ENCODE results near the gene NEURL1.

Gene NEURL1

DNA sequence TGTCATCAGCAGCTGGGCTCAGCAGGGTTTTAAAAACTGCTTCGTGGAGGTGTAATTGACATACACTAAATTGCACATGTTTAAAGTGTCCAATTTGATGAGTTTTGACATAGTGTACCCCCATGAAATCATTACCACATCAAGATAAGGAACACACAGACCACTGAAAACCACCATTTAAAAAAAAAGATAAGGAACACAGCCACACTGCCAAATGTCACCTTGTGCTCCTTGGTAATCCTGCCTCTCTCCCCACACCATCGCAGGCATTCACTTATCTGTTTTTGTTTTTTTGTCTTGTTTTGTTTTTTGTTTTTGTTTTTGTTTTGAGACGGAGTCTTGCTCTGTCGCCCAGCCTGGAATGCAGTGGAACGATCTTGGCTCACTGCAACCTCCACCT is 75.0 kb downstream of the NEURL1 start:
- Histone ChIP-seq H3K79me2 (ENCODE audit: insufficient read depth, low read length) (no peaks in the 10 kb centered on the region), H3K27me3 (ENCODE audit: insufficient read depth, low read length, poor library complexity, severe bottlenecking) (no peaks in the 10 kb centered on the region), H3F3A (ENCODE audit: low read depth) (no peaks in the 10 kb centered on the region), H3K4me3 (ENCODE audit: low read length, poor library complexity, severe bottlenecking) (no peak overlapping the region), H4K20me1 (ENCODE audit: insufficient read depth, low read length, poor library complexity, severe bottlenecking) (no peaks in the 10 kb centered on the region), H2AFZ (ENCODE audit: low read length) (no peak overlapping the region), H3K9ac (ENCODE audit: low read depth, low read length, poor library complexity, severe bottlenecking) (no peak overlapping the region), H3K4me2 (ENCODE audit: low read depth, low read length, poor library complexity, severe bottlenecking) (no peak overlapping the region), H3K36me3 (ENCODE audit: insufficient read depth, low read length) (no peaks in the 10 kb centered on the region), H3K9me2 (replicated peaks; ENCODE audit: low read depth, low read length) (no peaks in the 10 kb centered on the region), H3K9me3 (ENCODE audit: insufficient read depth, low read depth, low read length) (no peaks in the 10 kb centered on the region), H3K4me1 (ENCODE audit: insufficient read depth, low read length, poor library complexity, severe bottlenecking) (no peaks in the 10 kb centered on the region)
- TF ChIP-seq, protein P1, sequence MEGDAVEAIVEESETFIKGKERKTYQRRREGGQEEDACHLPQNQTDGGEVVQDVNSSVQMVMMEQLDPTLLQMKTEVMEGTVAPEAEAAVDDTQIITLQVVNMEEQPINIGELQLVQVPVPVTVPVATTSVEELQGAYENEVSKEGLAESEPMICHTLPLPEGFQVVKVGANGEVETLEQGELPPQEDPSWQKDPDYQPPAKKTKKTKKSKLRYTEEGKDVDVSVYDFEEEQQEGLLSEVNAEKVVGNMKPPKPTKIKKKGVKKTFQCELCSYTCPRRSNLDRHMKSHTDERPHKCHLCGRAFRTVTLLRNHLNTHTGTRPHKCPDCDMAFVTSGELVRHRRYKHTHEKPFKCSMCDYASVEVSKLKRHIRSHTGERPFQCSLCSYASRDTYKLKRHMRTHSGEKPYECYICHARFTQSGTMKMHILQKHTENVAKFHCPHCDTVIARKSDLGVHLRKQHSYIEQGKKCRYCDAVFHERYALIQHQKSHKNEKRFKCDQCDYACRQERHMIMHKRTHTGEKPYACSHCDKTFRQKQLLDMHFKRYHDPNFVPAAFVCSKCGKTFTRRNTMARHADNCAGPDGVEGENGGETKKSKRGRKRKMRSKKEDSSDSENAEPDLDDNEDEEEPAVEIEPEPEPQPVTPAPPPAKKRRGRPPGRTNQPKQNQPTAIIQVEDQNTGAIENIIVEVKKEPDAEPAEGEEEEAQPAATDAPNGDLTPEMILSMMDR (conservative IDR thresholded peaks at IDR 0.05; ENCODE audit: low read length) = no peak
- no peak for TF ChIP-seq EZH2phosphoT487 (IDR thresholded peaks at IDR 0.05; ENCODE audit: borderline replicate concordance)

DNA sequence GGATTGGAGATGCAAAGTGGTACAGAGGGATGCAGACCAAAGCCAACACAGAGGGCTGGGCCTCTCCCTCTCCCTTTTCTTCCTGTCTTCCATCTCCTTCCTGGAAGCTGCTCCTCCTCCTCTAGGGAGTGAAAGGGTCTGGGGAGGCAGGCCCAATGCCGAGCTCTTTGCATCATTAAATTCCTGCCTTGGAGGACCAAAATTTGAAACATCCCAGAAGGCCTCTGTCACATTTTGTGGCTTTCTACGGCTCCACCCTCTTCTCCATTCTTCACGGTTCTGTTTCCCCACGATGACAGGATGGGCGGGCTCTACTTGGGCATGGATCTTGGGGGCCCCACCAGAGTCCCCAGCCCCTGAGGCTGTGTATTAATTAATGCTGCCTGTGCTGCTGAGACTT is 76.4 kb downstream of the NEURL1 start:
- H3K9me3 ChIP-seq (ENCODE audit: insufficient read depth, low read depth, low read length) = no peaks in the 10 kb centered on the region
- H3K4me3 ChIP-seq (ENCODE audit: low read length, poor library complexity, severe bottlenecking) = no peak overlapping the region
- H2AFZ ChIP-seq (ENCODE audit: low read length) = no peak overlapping the region; the same call in 1 of the 2 replicates
- H3F3A ChIP-seq (ENCODE audit: low read depth) = no peaks in the 10 kb centered on the region
- no peaks in the 10 kb centered on the region for H3K36me3 ChIP-seq (ENCODE audit: insufficient read depth, low read length)
- H3K9me2 ChIP-seq (replicated peaks; ENCODE audit: low read depth, low read length) = no peaks in the 10 kb centered on the region
- no peak overlapping the region for H3K4me2 ChIP-seq (ENCODE audit: low read depth, low read length, poor library complexity, severe bottlenecking)
- no peaks in the 10 kb centered on the region for H3K27me3 ChIP-seq (ENCODE audit: insufficient read depth, low read length, poor library complexity, severe bottlenecking)
- no peaks in the 10 kb centered on the region for H3K4me1 ChIP-seq (ENCODE audit: insufficient read depth, low read length, poor library complexity, severe bottlenecking)
- TF ChIP-seq EZH2phosphoT487 (IDR thresholded peaks at IDR 0.05; ENCODE audit: borderline replicate concordance) = no peak
- TF ChIP-seq, protein P1 (conservative IDR thresholded peaks at IDR 0.05; ENCODE audit: low read length) = no peak
- H4K20me1 ChIP-seq (ENCODE audit: insufficient read depth, low read length, poor library complexity, severe bottlenecking) = no peaks in the 10 kb centered on the region
- no peak overlapping the region for H3K9ac ChIP-seq (ENCODE audit: low read depth, low read length, poor library complexity, severe bottlenecking)
- H3K79me2 ChIP-seq (ENCODE audit: insufficient read depth, low read length) = no peaks in the 10 kb centered on the region

DNA sequence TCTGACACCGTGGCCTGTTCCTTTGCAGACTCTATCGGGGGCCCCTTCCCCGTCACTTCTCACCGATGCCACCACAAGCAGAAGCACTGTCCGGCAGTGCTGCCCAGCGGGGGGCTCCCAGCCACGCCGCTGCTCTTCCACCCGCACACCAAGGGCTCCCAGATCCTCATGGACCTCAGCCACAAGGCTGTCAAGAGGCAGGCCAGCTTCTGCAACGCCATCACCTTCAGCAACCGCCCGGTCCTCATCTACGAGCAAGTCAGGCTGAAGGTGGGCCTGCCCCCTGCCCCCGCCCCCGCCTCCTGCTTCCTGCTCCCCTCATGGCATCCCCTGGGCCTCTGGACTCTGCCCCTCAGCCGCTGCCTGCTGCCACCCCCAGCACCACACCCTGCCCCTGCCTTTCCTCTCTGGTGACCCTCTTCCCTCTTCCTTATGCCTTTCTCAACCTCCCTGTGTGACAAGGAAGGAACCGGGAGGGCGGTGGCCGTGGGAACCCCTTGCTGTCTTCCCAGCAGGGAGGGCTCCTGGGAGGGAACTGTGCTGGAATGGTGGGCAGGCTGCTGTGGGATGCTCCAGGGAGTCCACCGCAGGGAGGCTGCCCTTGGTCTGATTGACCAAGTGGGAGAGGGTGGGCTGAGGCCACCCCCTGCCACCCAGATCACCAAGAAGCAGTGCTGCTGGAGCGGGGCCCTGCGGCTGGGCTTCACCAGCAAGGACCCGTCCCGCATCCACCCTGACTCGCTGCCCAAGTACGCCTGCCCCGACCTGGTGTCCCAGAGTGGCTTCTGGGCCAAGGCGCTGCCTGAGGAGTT is 77.5 kb downstream of the NEURL1 start:
- Histone ChIP-seq H2AFZ (ENCODE audit: low read length) (no peak overlapping the region), H3K9me3 (ENCODE audit: insufficient read depth, low read depth, low read length) (no peaks in the 10 kb centered on the region), H3K79me2 (ENCODE audit: insufficient read depth, low read length) (no peaks in the 10 kb centered on the region), H3K9ac (ENCODE audit: low read depth, low read length, poor library complexity, severe bottlenecking) (no peak overlapping the region), H3K4me1 (ENCODE audit: insufficient read depth, low read length, poor library complexity, severe bottlenecking) (no peaks in the 10 kb centered on the region), H3K36me3 (ENCODE audit: insufficient read depth, low read length) (no peaks in the 10 kb centered on the region), H3K9me2 (replicated peaks; ENCODE audit: low read depth, low read length) (no peaks in the 10 kb centered on the region), H4K20me1 (ENCODE audit: insufficient read depth, low read length, poor library complexity, severe bottlenecking) (no peaks in the 10 kb centered on the region), H3K4me2 (ENCODE audit: low read depth, low read length, poor library complexity, severe bottlenecking) (no peak overlapping the region), H3K4me3 (ENCODE audit: low read length, poor library complexity, severe bottlenecking) (no peak overlapping the region), H3K27me3 (ENCODE audit: insufficient read depth, low read length, poor library complexity, severe bottlenecking) (no peaks in the 10 kb centered on the region), H3F3A (ENCODE audit: low read depth) (no peaks in the 10 kb centered on the region)
- TF ChIP-seq EZH2phosphoT487 (IDR thresholded peaks at IDR 0.05; ENCODE audit: borderline replicate concordance) = no peak
- TF ChIP-seq, protein P1 (conservative IDR thresholded peaks at IDR 0.05; ENCODE audit: low read length) = no peak
